Measurements from ENCODE around the gene GNB4. TPM values are rescaled to one million over a fixed set of nuclear protein-coding genes. Genes with fewer than 3 reads are reported as not detected.

Gene GNB4
- total and polyA plus RNA-seq, 9 of the 15 experiments (the other 6 are each of a cell fraction or from before 2014, with no cell fraction given) = 6.8 to 36.7 (median 21.4) TPM

GRCh38 chr3:179376474-179376873 lies 74.8 kb downstream of the GNB4 start (continued):
- peak; percentile 67; the same call in 1 of the 2 replicates for TF ChIP-seq ZNF592 (IDR thresholded peaks at IDR 0.05)
- peak; percentile 43 for TF ChIP-seq CBFA2T3 (IDR thresholded peaks at IDR 0.05)
- peak; percentile 24; the same call in 1 of the 2 replicates for TF ChIP-seq DPF2 (IDR thresholded peaks at IDR 0.05)
- no peak for TF ChIP-seq TFAP4 (CRISPR knock-in tag; IDR thresholded peaks at IDR 0.05; ENCODE audit: borderline replicate concordance)
- TF ChIP-seq MED1 (CRISPR knock-in tag; IDR thresholded peaks at IDR 0.05; ENCODE audit: borderline replicate concordance) = no peak
- TF ChIP-seq SMAD1 (IDR thresholded peaks at IDR 0.05; ENCODE audit: low read depth, low read length, partially characterized antibody) = no peak
- TF ChIP-seq ZNF316 (IDR thresholded peaks at IDR 0.05) = no peak
- 0 out of 2 replicates have a peak, but pooled peaks have one; percentile 59 for TF ChIP-seq HSF4 (CRISPR knock-in tag; IDR thresholded peaks at IDR 0.05; ENCODE audit: borderline replicate concordance)
- TF ChIP-seq SOX6 (IDR thresholded peaks at IDR 0.05) = 0 out of 2 replicates have a peak, but pooled peaks have one; percentile 23
- TF ChIP-seq SMARCC2 (IDR thresholded peaks at IDR 0.05; ENCODE audit: low read depth) = no peak
- TF ChIP-seq JUNB (CRISPR knock-in tag; conservative IDR thresholded peaks at IDR 0.05) = no peak
- TF ChIP-seq SIN3A (IDR thresholded peaks at IDR 0.05; ENCODE audit: borderline replicate concordance in 2 of 2, control insufficient read depth in 1 of 2, low read depth in 2 of 2, low read length in 2 of 2) = no peak
- no peak for TF ChIP-seq FOSL1 (tag; conservative IDR thresholded peaks at IDR 0.05)
- no peak for TF ChIP-seq PCBP2 (IDR thresholded peaks at IDR 0.05; ENCODE audit: low read depth, low read length, poor library complexity, severe bottlenecking)

Data from K562 (cell line).